Ascending aorta (tissue), 2 donors: ENCODE data around the gene CHAC2. TPM values are rescaled to one million over a fixed set of nuclear protein-coding genes. Genes with fewer than 3 reads are reported as not detected.

Source experiments
- DNase-seq, 2 donors: peaks; one replicate each; pipeline ENCODE4 v3.0.0-alpha.2; 2019; ENCODE audit warnings: low spot score in 2 of 2
- H3K27ac ChIP-seq, 2 donors: fragments of 200-600 bp; sonication (generic); one replicate each; pipeline ENCODE4 v1.5.1; 2016 to 2017; ENCODE audit warnings: mild to moderate bottlenecking in 1 of 2
- H3K27me3 ChIP-seq: fragments of 200-600 bp; sonication (generic); one replicate; pipeline ENCODE4 v1.5.1; 2017
- H3K36me3 ChIP-seq, 2 donors: fragments of 200-600 bp; sonication (generic); one replicate each; pipeline ENCODE4 v1.5.1; 2016
- H3K4me1 ChIP-seq, 2 donors: fragments of 200-600 bp; sonication (generic); one replicate each; pipeline ENCODE4 v1.5.1; 2016 to 2017; ENCODE audit warnings: mild to moderate bottlenecking in 1 of 2
- H3K4me3 ChIP-seq, 2 donors: fragments of 200-600 bp; sonication (generic); one replicate each; pipeline ENCODE4 v1.5.1; 2016 to 2017; ENCODE audit warnings: mild to moderate bottlenecking in 1 of 2
- H3K9me3 ChIP-seq, 2 donors: fragments of 200-600 bp; sonication (generic); one replicate each; pipeline ENCODE4 v1.5.1; 2016
- intact Hi-C: fragments of 100-400 bp; cut with DNase I; formaldehyde crosslinking; loops from one replicate; pipeline ENCODE4 v1.15.1; 2023
- total RNA-seq: library from RNA; depleted of rRNA; stranded (reverse); fragments of >200 nt; gene quantifications from one replicate; pipeline ENCODE4 v1.1.0, GENCODE V29; 2016
- TF ChIP-seq, protein P1 (sequence below), 3 experiments: fragments of 200-600 bp in 2 of 3; fragments of 450-650 bp in 1 of 3; sonication (generic) in 2 of 3; IDR thresholded peaks; one replicate each; pipeline ENCODE4 v1.5.1; 2016 to 2019; ENCODE audit warnings: antibody characterized with exemption in 3 of 3, mild to moderate bottlenecking in 1 of 3, moderate library complexity in 1 of 3

The CHAC2 gene
- total RNA-seq, 1 donor from 2014 or later = not detected

GRCh38 chr2:53737091-53737490 is 30.5 kb upstream of the CHAC2 start:
- Histone ChIP-seq H3K9me3 (no peaks in the 10 kb centered on the region), H3K4me3 (no peak overlapping the region), H3K27ac (no peak overlapping the region), H3K36me3 (no peaks in the 10 kb centered on the region), H3K27me3 (no peaks in the 10 kb centered on the region), H3K4me1 (peaks cover 0 to 5% of the 10 kb centered on the region in 2 donors)
- DNase-seq = no peak
- TF ChIP-seq, protein P1, sequence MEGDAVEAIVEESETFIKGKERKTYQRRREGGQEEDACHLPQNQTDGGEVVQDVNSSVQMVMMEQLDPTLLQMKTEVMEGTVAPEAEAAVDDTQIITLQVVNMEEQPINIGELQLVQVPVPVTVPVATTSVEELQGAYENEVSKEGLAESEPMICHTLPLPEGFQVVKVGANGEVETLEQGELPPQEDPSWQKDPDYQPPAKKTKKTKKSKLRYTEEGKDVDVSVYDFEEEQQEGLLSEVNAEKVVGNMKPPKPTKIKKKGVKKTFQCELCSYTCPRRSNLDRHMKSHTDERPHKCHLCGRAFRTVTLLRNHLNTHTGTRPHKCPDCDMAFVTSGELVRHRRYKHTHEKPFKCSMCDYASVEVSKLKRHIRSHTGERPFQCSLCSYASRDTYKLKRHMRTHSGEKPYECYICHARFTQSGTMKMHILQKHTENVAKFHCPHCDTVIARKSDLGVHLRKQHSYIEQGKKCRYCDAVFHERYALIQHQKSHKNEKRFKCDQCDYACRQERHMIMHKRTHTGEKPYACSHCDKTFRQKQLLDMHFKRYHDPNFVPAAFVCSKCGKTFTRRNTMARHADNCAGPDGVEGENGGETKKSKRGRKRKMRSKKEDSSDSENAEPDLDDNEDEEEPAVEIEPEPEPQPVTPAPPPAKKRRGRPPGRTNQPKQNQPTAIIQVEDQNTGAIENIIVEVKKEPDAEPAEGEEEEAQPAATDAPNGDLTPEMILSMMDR (IDR thresholded peaks at IDR 0.05) = no peak
- intact Hi-C loops = loop anchor here (10.0 kb wide), 1 partner anchor 312 kb away; no protein-coding TSS in a partner anchor

- Histone ChIP-seq H3K9me3 (no peaks in the 10 kb centered on the region), H3K4me3 (no peak overlapping the region), H3K4me1 (peaks cover 5 to 18% of the 10 kb centered on the region in 2 donors), H3K27me3 (no peaks in the 10 kb centered on the region), H3K36me3 (no peaks in the 10 kb centered on the region), H3K27ac (no peak overlapping the region)
- intact Hi-C loops = loop anchor here (10.0 kb wide), 1 partner anchor 314 kb away; no protein-coding TSS in a partner anchor
- TF ChIP-seq, protein P1 (IDR thresholded peaks at IDR 0.05) = no peak
- DNase-seq = no peak
These were observed 28.6 kb upstream of the CHAC2 start for GRCh38 chr2:53739032-53739431.

DNA sequence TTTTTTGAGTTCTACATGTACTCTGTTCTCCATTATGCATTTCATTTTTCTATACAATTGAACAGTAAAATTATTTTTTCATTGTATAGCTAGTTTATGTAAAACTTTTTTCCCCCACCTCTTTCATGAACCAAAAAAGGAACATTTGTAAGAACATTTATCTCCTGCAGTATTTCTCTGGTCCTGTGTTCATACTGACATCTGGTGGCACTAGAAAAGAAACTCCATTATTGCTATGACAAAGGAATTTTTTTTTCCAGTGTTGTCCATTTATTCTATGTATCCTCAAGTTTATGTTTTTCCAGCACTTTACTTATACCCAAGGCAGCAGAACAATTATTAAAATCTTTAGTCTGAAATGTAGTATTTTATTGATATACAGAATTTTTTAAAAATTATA is 27.4 kb upstream of the CHAC2 start:
- H3K36me3 ChIP-seq = no peaks in the 10 kb centered on the region
- H3K4me1 ChIP-seq = peaks cover 5 to 19% of the 10 kb centered on the region in 2 donors
- intact Hi-C loops = loop anchor here (5.0 to 10.0 kb wide), 2 partner anchors 243 to 1745 kb away; no protein-coding TSS in a partner anchor
- TF ChIP-seq, protein P1 (IDR thresholded peaks at IDR 0.05) = peak in 2 of 3 experiments; percentile 34 to 53
- no peaks in the 10 kb centered on the region for H3K27me3 ChIP-seq
- no peak overlapping the region for H3K4me3 ChIP-seq
- DNase-seq = no peak
- no peaks in the 10 kb centered on the region for H3K9me3 ChIP-seq
- no peak overlapping the region for H3K27ac ChIP-seq

DNA sequence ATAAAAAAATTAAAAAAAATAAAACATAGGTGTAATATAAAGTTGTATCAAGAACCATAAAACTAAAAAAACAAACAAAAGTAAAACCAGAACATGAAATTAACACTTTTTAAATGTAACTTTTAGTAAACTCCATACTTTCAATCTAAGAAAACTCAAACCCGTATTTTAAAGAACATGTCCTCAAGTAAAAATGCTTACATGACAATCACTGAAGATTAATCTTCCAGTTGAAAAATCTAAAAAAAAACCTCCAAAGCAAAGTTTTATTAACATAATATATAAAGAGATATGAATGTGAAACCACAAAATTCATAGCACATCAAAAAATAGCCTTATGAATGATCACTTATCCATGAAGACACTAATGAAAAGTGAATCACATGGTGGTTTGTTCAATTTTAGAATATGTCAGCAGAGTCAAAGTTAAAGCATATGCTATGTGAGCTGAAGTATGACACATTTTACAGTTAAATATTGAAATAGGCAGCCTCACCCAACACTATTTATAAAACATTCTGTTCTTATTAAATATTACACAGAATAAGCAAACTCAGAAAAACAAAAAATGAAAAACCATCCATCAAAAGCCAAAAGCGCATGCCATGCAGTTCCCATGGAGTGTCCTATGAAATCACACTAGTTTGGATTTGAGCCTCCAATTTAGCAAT is 23.1 kb upstream of the CHAC2 start:
- Histone ChIP-seq H3K36me3 (peaks cover 0 to 4% of the 10 kb centered on the region in 2 donors), H3K27me3 (no peaks in the 10 kb centered on the region), H3K4me1 (peaks cover 5 to 17% of the 10 kb centered on the region in 2 donors), H3K4me3 (peak overlapping the region in 1 of 2 donors; percentile 19), H3K9me3 (no peaks in the 10 kb centered on the region), H3K27ac (peak overlapping the region; percentile 69 to 83)
- TF ChIP-seq, protein P1 (IDR thresholded peaks at IDR 0.05) = no peak
- no peak for DNase-seq
- intact Hi-C loops = loop anchor here (2.0 to 10.0 kb wide), 4 partner anchors 42 to 1750 kb away; partner anchors contain the start of genes ASB3 and ERLEC1

DNA sequence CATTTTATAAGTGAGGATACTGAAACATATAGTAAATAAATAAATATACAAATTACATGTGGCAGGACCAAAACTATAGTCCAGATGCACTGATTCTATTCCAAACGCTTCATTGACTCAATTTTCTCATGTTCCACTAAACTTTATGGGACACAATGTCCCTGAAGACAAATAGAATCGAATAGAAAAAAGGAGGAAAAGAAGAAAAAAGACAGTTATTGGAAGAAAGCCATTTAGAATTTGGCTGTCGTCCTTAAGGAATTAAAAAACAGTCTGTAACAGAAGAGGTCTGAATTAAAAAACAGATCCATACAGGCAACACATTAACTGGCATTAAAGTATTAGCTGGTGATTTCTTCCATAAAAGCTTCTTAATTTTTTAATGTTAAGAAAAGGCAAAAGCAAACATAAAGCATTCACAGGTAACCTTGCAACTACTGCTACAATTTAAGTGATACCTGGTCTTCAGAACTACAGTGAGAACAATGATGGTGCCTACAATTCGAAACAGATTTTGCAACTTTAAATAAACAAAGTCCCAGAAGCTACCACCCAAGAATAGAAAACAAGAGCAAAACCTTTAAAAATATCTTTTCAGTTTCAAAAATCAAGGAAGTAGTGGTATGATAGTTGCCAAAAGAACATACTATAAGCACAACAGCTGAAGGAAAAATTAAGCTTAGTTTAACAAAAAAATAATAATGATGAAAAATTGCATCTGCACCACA is 17.4 kb upstream of the CHAC2 start:
- no peak for DNase-seq
- Histone ChIP-seq H3K4me1 (peaks cover 0 to 9% of the 10 kb centered on the region in 2 donors), H3K27me3 (no peaks in the 10 kb centered on the region), H3K9me3 (no peaks in the 10 kb centered on the region), H3K36me3 (peaks cover 0 to 4% of the 10 kb centered on the region in 2 donors), H3K27ac (peak overlapping the region in 1 of 2 donors; percentile 39), H3K4me3 (no peak overlapping the region)
- intact Hi-C loops = no loop called here
- TF ChIP-seq, protein P1 (IDR thresholded peaks at IDR 0.05) = no peak
